Right lobe of liver (tissue), 6 donors: ENCODE measurements around the gene PIGV. TPM values are rescaled to one million over a fixed set of nuclear protein-coding genes. Genes with fewer than 3 reads are reported as not detected.
"Not testable (repeated sequence)": the region's sequence is repeated elsewhere in the genome, so short reads cannot be mapped to it uniquely, and the experiment has no call there.

Source experiments
- ATAC-seq, 4 donors: fragments of 200-7000 bp; cut with Tn5 transposase; one replicate each; pipeline ENCODE4 v1.9.1; 2020; ENCODE audit warnings: mild to moderate bottlenecking in 4 of 4, moderate library complexity in 4 of 4
- DNase-seq, 3 donors: peaks; one replicate each; pipeline ENCODE4 v3.0.0-alpha.2; 2020
- H3K27ac ChIP-seq, 3 donors: fragments of 200-600 bp; one replicate each; pipeline ENCODE4 v1.8.0; 2022
- H3K27me3 ChIP-seq, 2 donors: fragments of 200-600 bp; one replicate each; pipeline ENCODE4 v1.8.0; 2022
- H3K36me3 ChIP-seq, 4 donors: fragments of 200-600 bp; sonication (generic) in 1 of 4; one replicate each; pipeline versions ENCODE4 v1.5.1 to v1.8.0; 2017 to 2022; ENCODE audit warnings: control low read depth in 1 of 4
- H3K4me1 ChIP-seq, 4 donors: fragments of 200-600 bp; sonication (generic) in 1 of 4; one replicate each; pipeline versions ENCODE4 v1.5.1 to v1.8.0; 2017 to 2022; ENCODE audit warnings: control low read depth in 1 of 4
- H3K4me3 ChIP-seq, 3 donors: fragments of 200-600 bp; one replicate each; pipeline ENCODE4 v1.8.0; 2022
- H3K9me3 ChIP-seq, 4 donors: fragments of 200-600 bp; sonication (generic) in 1 of 4; one replicate each; pipeline versions ENCODE4 v1.5.1 to v1.8.0; 2017 to 2022; ENCODE audit warnings: control low read depth in 1 of 4
- CTCF ChIP-seq, 4 donors: fragments of 200-600 bp in 3 of 4; fragments of 450-650 bp in 1 of 4; IDR thresholded peaks; one replicate each; pipeline versions ENCODE4 v1.5.1 to v1.8.0; 2016 to 2022; ENCODE audit warnings: antibody characterized with exemption in 4 of 4, mild to moderate bottlenecking in 2 of 4
- POLR2A ChIP-seq: fragments of 450-650 bp; IDR thresholded peaks from one replicate; pipeline ENCODE4 v1.6.1; 2017; ENCODE audit warnings: antibody characterized with exemption, mild to moderate bottlenecking
- WGBS: methylation state at CpG from one replicate; pipeline ENCODE4 v1.1.6; 2018; ENCODE audit warnings: low coverage, low lambda C conversion rate; ENCODE audit not compliant: insufficient coverage; ENCODE audit errors: missing lambda C conversion rate; 5-methylcytosine and 5-hydroxymethylcytosine counted together
- intact Hi-C, 2 donors: fragments of 100-400 bp; cut with DNase I; formaldehyde crosslinking; loops; one replicate each; pipeline versions ENCODE4 v1.11.2 to v1.14.1; 2022
- total RNA-seq, 6 experiments: library from RNA; depleted of rRNA in 2 of 6; stranded (reverse); fragments of >200 nt in 2 of 6; fragmentation: NEBNext Ultra II Directional in 3 of 6; extraction: Animal tissue kit (Norgen Biotek cat#: 25700) in 3 of 6; gene quantifications; one replicate each; pipeline versions ENCODE4 v1.1.0 to v1.2.4, GENCODE V29; 2016 to 2023
- donor health status: DM: no; HTN: yes; CAD: no.
- donor health status: DM: no; HTN: no; CAD: no.
- donor health status: DM: no; HTN: no; CAD: no.
- donor health status: DM: no; HTN: yes; CAD: no.
- donor health status: DM: no; HTN: yes; CAD: no.

PIGV gene
- total RNA-seq, 6 experiments from 2014 or later = 13.2 to 27.8 (median 19.2) TPM

GRCh38 chr1:26831059-26831458, 43.3 kb downstream of the PIGV start:
- TF ChIP-seq CTCF (IDR thresholded peaks at IDR 0.05) = no peak
- no peak for TF ChIP-seq POLR2A
- Histone ChIP-seq H3K27ac (peak overlapping the region; percentile 21 to 77 (median 71)), H3K4me1 (peaks cover 0 to 50% (median 24%) of the 10 kb centered on the region in 4 donors), H3K36me3 (peaks cover 0 to 35% (median 15%) of the 10 kb centered on the region in 4 donors), H3K27me3 (no peaks in the 10 kb centered on the region), H3K4me3 (no peak overlapping the region), H3K9me3 (no peaks in the 10 kb centered on the region)
- DNase-seq (no peak), ATAC-seq (no peak)
- 83% methylated on average over 3 of the region's 3 CpGs for WGBS
- intact Hi-C loops = no loop called here

GRCh38 chr1:26831546-26832248, 43.9 kb downstream of the PIGV start:
- intact Hi-C loops = no loop called here
- H3K36me3 ChIP-seq = peaks cover 0 to 35% (median 15%) of the 10 kb centered on the region in 4 donors
- H3K4me3 ChIP-seq = no peak overlapping the region
- TF ChIP-seq CTCF (IDR thresholded peaks at IDR 0.05) (no peak), POLR2A (no peak)
- peak in 2 of 3 donors; percentile 55 to 71 for DNase-seq
- no peaks in the 10 kb centered on the region for H3K9me3 ChIP-seq
- H3K27ac ChIP-seq = peak overlapping the region; percentile 21 to 77 (median 71)
- ATAC-seq = peak; percentile 85 to 86 (median 86)
- peaks cover 0 to 49% (median 24%) of the 10 kb centered on the region in 4 donors for H3K4me1 ChIP-seq
- no peaks in the 10 kb centered on the region for H3K27me3 ChIP-seq
- WGBS = 12% methylated on average over 2 of the region's 3 CpGs

- TF ChIP-seq CTCF (IDR thresholded peaks at IDR 0.05) (no peak), POLR2A (no peak)
- Histone ChIP-seq H3K9me3 (no peaks in the 10 kb centered on the region), H3K36me3 (peaks cover 0 to 35% (median 15%) of the 10 kb centered on the region in 4 donors), H3K4me3 (no peak overlapping the region), H3K27me3 (no peaks in the 10 kb centered on the region), H3K27ac (peak overlapping the region in 2 of 3 donors; percentile 71 to 77), H3K4me1 (peaks cover 0 to 49% (median 24%) of the 10 kb centered on the region in 4 donors)
- intact Hi-C loops = no loop called here
- ATAC-seq = no peak
- DNase-seq = no peak
- 91% methylated on average over 8 of the region's 16 CpGs for WGBS
Measured at GRCh38 chr1:26832249-26832960, 44.7 kb downstream of the PIGV start.

DNA sequence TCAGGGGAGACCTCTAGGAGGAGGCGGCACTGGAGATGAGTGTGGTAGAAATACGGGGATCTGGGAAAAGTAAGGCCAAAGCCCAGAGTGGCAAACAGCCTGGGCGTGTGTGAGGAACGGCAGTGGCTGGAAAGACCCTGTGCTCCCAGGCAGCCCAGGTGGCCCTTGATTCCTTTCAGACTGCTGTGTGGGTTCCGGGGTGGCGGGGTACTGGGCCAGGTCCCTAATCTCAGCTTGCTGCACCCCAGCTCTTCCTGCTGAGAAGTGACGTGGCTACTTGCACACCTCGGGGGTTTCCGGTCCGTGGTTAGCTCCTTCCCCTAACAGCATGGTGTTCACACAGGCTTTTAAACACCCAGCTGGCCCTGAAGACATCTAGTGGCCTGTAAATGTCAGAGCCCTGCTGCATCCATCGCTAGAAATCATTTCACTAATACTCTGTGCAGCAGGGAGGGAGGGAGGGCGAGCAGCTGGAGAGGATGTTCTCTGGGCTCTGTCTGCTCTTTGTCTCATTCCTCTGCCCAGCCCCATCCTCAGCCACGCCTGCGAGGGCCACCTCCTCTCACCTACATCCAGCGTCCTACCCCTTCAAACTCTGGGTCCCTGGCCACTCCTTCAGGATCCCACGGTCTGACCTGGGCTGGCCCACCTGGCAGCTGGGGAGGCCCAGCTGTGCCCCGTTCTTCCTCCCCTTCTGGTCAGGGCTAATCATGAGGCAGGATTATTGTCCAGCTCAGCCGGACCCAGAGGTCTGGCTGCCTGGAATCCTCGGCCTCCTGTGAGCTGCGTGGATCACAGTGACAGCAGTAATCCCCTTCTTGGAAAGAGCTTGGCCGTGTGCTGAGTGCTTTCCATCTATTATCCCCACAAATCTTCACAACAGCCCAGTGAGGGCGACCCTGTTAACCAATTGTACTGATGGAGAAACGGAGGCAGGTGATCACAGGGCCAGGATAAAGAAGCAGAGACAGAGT, 46.0 kb downstream of the PIGV start:
- DNase-seq = peak in 2 of 3 donors; percentile 66 to 77
- ATAC-seq = peak; percentile 5 to 42 (median 34)

GRCh38 chr1:26837665-26838064, 49.9 kb downstream of the PIGV start:
- H3K4me1 ChIP-seq = peaks cover 0 to 14% (median under 1%) of the 10 kb centered on the region in 4 donors
- H3K36me3 ChIP-seq = peaks cover 0 to 40% (median 18%) of the 10 kb centered on the region in 4 donors
- intact Hi-C loops, H3K4me3 ChIP-seq, H3K27ac ChIP-seq, ATAC-seq, H3K27me3 ChIP-seq, H3K9me3 ChIP-seq, DNase-seq: not testable (repeated sequence)
- WGBS = 92% methylated on average over 4 of the region's 5 CpGs

More for the DNA sequence above, 46.0 kb downstream of the PIGV start:
- Histone ChIP-seq H3K27me3 (no peaks in the 10 kb centered on the region), H3K4me1 (peaks cover 0 to 39% (median 19%) of the 10 kb centered on the region in 4 donors), H3K4me3 (no peak overlapping the region), H3K36me3 (peaks cover 0 to 37% (median 19%) of the 10 kb centered on the region in 4 donors), H3K27ac (peak overlapping the region in 1 of 3 donors; percentile 71), H3K9me3 (no peaks in the 10 kb centered on the region)
- TF ChIP-seq POLR2A (no peak), CTCF (IDR thresholded peaks at IDR 0.05) (no peak)
- 79% methylated on average over 8 of the region's 23 CpGs for WGBS
- intact Hi-C loops = no loop called here
